ENCODE data around the gene TIAM2. TPM values are rescaled to one million over a fixed set of nuclear protein-coding genes. Genes with fewer than 3 reads are reported as not detected.
A peak's percentile ranks its signal among the peaks of the same experiment; 100 is the strongest.
"Not testable (repeated sequence)": the region's sequence is repeated elsewhere in the genome, so short reads cannot be mapped to it uniquely, and the experiment has no call there.

TIAM2 gene
- total and polyA plus RNA-seq, 7 experiments from 2014 or later, result 0.66 to 11.6 (median 6.0) TPM

DNA sequence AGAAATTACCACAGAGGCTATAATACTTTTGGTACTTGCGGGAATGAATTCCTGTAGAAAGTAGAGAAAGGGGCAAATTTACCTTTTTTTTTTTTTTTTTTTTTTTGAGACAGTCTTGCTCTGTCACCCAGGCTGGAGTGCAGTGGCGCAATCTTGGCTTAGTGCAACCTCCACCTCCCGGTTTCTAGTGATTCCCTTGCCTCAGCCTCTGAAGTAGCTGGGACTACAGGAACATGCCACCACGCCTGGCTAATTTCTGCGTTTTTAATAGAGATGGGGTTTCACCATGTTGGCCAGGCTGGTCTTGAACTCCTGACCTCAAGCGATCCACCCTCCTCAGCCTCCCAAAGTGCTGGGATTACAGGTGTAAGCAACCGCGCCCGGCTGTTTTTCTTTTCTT is 189.9 kb downstream of the TIAM2 start:
- H3K9me3 Mint-ChIP-seq; intact Hi-C loops (cut with micrococcal nuclease); H3K27me3 Mint-ChIP-seq; DNase-seq; H3K36me3 Mint-ChIP-seq; CTCF ChIA-PET; H3K36me3 ChIP-seq (ENCODE audit: control insufficient read depth in 2 of 3, insufficient read depth in 3 of 3, low read length in 3 of 3); H3K27ac Mint-ChIP-seq; ATAC-seq; H3K27me3 ChIP-seq (ENCODE audit: control insufficient read depth in 2 of 2, insufficient read depth in 2 of 2, low read length in 2 of 2); POLR2A ChIA-PET; H3K4me3 ChIP-seq (ENCODE audit: low read length); H3K4me3 Mint-ChIP-seq; H3K9me3 ChIP-seq (ENCODE audit: control insufficient read depth in 2 of 3, low read length in 3 of 3); H3K4me1 ChIP-seq (ENCODE audit: control insufficient read depth in 2 of 2, insufficient read depth in 2 of 2, low read length in 2 of 2); H3K27ac ChIP-seq (ENCODE audit: low read depth, low read length): not testable (repeated sequence)
- H3K4me1 Mint-ChIP-seq, result peaks cover 0 to 28% (median 11%) of the 10 kb centered on the region in 7 donors

DNA sequence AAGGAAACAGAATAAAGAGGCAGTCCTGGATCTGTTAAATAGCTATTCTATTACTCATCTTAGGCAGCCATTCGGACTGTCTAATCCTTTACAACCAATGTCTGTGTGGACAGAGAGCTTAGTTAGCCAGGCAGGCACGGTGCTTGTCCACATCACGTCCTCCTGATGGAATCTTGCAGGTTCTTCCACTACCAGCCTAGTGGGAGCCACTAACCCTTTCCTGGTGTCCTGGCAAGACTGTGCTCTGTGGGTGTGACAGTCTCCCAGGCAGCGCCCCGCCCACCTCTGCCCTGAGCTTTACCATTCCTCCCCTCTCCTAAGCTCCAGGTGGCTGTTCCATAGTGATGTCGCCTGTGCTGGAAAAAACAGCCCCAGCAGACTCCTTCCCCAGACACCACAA is 190.4 kb downstream of the TIAM2 start:
- no peak for ATAC-seq
- POLR2A ChIA-PET, result no interaction called here
- Histone ChIP-seq H3K27me3 (ENCODE audit: control insufficient read depth in 2 of 2, insufficient read depth in 2 of 2, low read length in 2 of 2) (no peaks in the 10 kb centered on the region), H3K4me1 (ENCODE audit: control insufficient read depth in 2 of 2, insufficient read depth in 2 of 2, low read length in 2 of 2) (peaks cover 0 to 9% of the 10 kb centered on the region in 2 donors), H3K9me3 (ENCODE audit: control insufficient read depth in 2 of 3, low read length in 3 of 3) (no peaks in the 10 kb centered on the region), H3K36me3 (ENCODE audit: control insufficient read depth in 2 of 3, insufficient read depth in 3 of 3, low read length in 3 of 3) (no peaks in the 10 kb centered on the region), H3K4me3 (ENCODE audit: low read length) (no peak overlapping the region), H3K27ac (ENCODE audit: low read depth, low read length) (no peak overlapping the region)
- CTCF ChIA-PET, result no interaction called here
- no peaks in the 10 kb centered on the region for H3K27me3 Mint-ChIP-seq
- H3K4me3 Mint-ChIP-seq, result no peak overlapping the region
- H3K36me3 Mint-ChIP-seq, result no peaks in the 10 kb centered on the region
- peaks cover 0 to 31% (median 11%) of the 10 kb centered on the region in 7 donors for H3K4me1 Mint-ChIP-seq
- no peaks in the 10 kb centered on the region for H3K9me3 Mint-ChIP-seq
- peak overlapping the region in 1 of 9 donors; percentile 79 for H3K27ac Mint-ChIP-seq
- peak in 1 of 9 donors; percentile 44 for DNase-seq
- intact Hi-C loops (cut with micrococcal nuclease), result no loop called here

DNA sequence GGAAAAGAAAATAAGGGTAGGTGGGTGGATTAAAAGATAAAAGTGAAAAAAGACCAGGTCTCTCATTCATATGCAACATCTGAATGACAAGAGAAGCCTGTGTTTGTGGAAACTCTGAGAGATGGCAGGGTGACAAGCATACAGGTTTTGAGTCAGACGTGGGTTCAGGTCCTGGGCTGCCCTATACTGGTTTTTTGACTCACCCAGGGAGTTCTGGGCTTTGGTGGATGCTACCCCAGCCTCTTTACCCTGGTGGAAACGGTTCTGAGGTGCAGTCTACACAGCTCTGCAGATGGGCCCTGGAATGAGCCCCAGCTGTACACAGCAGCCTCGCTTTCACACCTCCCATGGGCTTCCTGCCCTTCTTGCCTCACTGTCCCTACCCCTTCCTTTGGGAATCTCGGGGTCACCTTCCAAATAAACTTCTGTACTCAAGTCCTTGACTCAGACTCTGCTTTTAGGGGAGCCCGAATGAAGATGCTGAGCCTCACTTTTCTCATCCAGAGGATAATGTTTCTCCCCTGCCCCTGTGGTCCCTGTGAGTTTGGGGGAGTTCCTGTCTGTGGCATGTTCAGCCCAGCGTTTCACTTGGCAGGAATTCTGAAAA is 191.0 kb downstream of the TIAM2 start:
- H3K36me3 Mint-ChIP-seq, result no peaks in the 10 kb centered on the region
- intact Hi-C loops (cut with micrococcal nuclease), result loop anchor here in 1 of 2 donors (1.0 kb wide), 1 partner anchor 38 kb away; no protein-coding TSS in a partner anchor
- no peaks in the 10 kb centered on the region for H3K9me3 Mint-ChIP-seq
- ChIA-PET CTCF (no interaction called here), POLR2A (no interaction called here)
- H3K27me3 Mint-ChIP-seq, result no peaks in the 10 kb centered on the region
- Histone ChIP-seq H3K27ac (ENCODE audit: low read depth, low read length) (no peak overlapping the region), H3K9me3 (ENCODE audit: control insufficient read depth in 2 of 3, low read length in 3 of 3) (no peaks in the 10 kb centered on the region), H3K36me3 (ENCODE audit: control insufficient read depth in 2 of 3, insufficient read depth in 3 of 3, low read length in 3 of 3) (no peaks in the 10 kb centered on the region), H3K4me1 (ENCODE audit: control insufficient read depth in 2 of 2, insufficient read depth in 2 of 2, low read length in 2 of 2) (peaks cover 0 to 9% of the 10 kb centered on the region in 2 donors), H3K27me3 (ENCODE audit: control insufficient read depth in 2 of 2, insufficient read depth in 2 of 2, low read length in 2 of 2) (no peaks in the 10 kb centered on the region), H3K4me3 (ENCODE audit: low read length) (no peak overlapping the region)
- DNase-seq (peak in 1 of 9 donors; percentile 69), ATAC-seq (no peak)
- H3K27ac Mint-ChIP-seq, result peak overlapping the region in 1 of 9 donors; percentile 79
- H3K4me1 Mint-ChIP-seq, result peaks cover 0 to 36% (median 11%) of the 10 kb centered on the region in 7 donors
- no peak overlapping the region for H3K4me3 Mint-ChIP-seq

DNA sequence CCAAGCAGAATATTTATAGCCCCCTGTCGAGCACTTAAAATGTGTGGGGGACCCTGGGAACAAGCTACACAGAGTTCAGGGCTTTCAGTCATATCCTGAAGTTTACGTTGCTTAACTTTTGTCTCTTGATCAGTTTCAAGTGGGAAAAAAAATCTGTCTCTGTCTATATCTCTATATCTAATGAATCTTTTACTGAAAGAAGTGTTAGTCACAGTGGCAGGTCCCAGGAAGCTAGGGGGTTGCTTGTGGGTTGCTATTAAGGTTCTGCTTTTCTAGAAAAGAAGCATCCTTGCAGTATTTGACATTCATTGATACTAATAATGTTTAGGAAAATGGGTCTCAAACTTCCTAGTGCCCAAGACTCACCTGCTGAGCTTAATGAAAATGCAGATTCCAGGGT is 192.0 kb downstream of the TIAM2 start:
- intact Hi-C loops (cut with micrococcal nuclease), result no loop called here
- Histone ChIP-seq H3K9me3 (ENCODE audit: control insufficient read depth in 2 of 3, low read length in 3 of 3) (no peaks in the 10 kb centered on the region), H3K27ac (ENCODE audit: low read depth, low read length) (no peak overlapping the region), H3K4me3 (ENCODE audit: low read length) (no peak overlapping the region), H3K4me1 (ENCODE audit: control insufficient read depth in 2 of 2, insufficient read depth in 2 of 2, low read length in 2 of 2) (peaks cover 0 to 9% of the 10 kb centered on the region in 2 donors), H3K36me3 (ENCODE audit: control insufficient read depth in 2 of 3, insufficient read depth in 3 of 3, low read length in 3 of 3) (no peaks in the 10 kb centered on the region), H3K27me3 (ENCODE audit: control insufficient read depth in 2 of 2, insufficient read depth in 2 of 2, low read length in 2 of 2) (no peaks in the 10 kb centered on the region)
- H3K4me3 Mint-ChIP-seq, result peak overlapping the region in 1 of 10 donors; percentile 35
- H3K4me1 Mint-ChIP-seq, result peaks cover 0 to 33% (median 11%) of the 10 kb centered on the region in 7 donors
- peaks cover 0 to 3% (median 0%) of the 10 kb centered on the region in 5 donors for H3K36me3 Mint-ChIP-seq
- peak overlapping the region in 1 of 9 donors; percentile 5 for H3K27ac Mint-ChIP-seq
- H3K27me3 Mint-ChIP-seq, result no peaks in the 10 kb centered on the region
- DNase-seq, result no peak
- POLR2A ChIA-PET, result no interaction called here
- CTCF ChIA-PET, result no interaction called here
- no peak for ATAC-seq
- no peaks in the 10 kb centered on the region for H3K9me3 Mint-ChIP-seq

DNA sequence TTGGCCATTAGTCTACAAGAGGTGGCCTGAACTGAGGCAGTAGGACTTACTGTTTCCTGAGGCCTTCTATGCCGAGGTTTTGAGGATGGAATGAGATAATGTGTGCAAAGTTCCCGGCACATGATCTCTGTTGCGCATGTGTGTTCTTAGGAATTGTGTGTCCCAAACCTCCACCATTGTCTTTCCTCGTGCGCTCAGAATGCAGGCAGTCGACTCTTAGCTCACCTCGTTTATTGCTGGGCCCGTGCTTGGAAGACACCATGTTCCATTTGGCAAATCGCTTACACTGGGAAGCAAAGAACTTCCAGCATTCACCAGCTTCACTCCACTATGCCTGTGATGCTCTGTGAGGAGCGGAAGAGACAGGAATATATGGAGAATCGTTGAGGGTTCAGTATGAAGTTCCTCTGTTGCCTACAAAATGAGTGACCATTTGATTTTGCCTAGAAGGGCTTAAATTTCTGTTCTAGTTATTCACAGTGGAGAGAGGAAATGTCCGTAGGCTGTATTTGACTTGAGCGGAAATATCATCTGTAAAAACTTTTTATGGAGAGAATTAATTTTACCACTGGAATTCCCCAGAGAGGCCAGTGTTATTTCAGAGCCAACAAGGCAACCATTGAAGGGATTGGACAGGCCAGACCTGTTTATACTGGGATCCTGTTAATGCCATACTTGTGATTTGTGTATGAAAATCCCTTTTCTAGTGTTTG is 193.0 kb downstream of the TIAM2 start:
- Histone ChIP-seq H3K4me1 (ENCODE audit: control insufficient read depth in 2 of 2, insufficient read depth in 2 of 2, low read length in 2 of 2) (peaks cover 0 to 9% of the 10 kb centered on the region in 2 donors), H3K9me3 (ENCODE audit: control insufficient read depth in 2 of 3, low read length in 3 of 3) (no peaks in the 10 kb centered on the region), H3K27me3 (ENCODE audit: control insufficient read depth in 2 of 2, insufficient read depth in 2 of 2, low read length in 2 of 2) (no peaks in the 10 kb centered on the region), H3K27ac (ENCODE audit: low read depth, low read length) (no peak overlapping the region), H3K4me3 (ENCODE audit: low read length) (no peak overlapping the region), H3K36me3 (ENCODE audit: control insufficient read depth in 2 of 3, insufficient read depth in 3 of 3, low read length in 3 of 3) (no peaks in the 10 kb centered on the region)
- intact Hi-C loops (cut with micrococcal nuclease), result no loop called here
- Mint-ChIP-seq H3K4me3 (no peak overlapping the region), H3K4me1 (peaks cover 0 to 33% (median 11%) of the 10 kb centered on the region in 7 donors), H3K27me3 (no peaks in the 10 kb centered on the region), H3K27ac (no peak overlapping the region), H3K36me3 (peaks cover 0 to 3% (median 0%) of the 10 kb centered on the region in 5 donors), H3K9me3 (no peaks in the 10 kb centered on the region)
- DNase-seq (no peak), ATAC-seq (no peak)
- CTCF ChIA-PET, result no interaction called here
- POLR2A ChIA-PET, result no interaction called here

DNA sequence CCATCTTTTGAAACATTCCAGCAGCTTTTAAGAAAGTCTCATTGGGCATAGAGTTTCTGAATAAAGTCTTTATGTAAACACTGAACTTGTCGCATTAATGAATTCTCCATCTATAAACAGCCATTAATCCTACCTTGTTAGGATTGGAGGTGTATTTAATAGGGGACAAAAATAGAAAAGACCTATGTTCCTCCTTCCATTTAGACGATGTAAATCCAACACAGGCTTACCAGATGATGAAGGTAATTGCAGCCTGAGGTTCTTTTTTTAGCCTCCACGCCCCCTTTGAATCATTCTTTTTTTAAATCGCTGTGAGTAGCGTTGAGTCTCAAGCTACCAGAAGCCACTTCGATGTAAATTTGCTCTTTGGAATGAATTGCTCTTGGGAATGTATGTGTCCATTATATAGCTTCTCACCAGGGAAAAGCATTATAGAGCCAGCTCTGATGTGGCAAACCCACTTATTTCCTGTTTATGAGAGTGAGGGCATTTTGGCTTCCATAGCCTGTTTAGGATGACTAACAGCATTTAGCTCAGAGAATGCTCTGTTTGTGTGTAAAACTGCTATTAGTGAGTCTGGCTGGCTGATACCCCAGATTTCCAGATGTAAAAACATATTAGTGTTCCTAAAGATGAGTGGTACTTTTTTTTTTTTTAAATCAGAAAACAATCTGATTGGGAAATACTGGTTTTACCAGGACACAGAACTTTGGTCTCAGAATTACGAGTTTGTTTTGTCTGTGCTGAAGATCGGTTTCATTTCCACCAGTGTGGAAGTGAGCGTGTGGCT is 193.8 kb downstream of the TIAM2 start:
- Mint-ChIP-seq H3K4me1 (peaks cover 0 to 33% (median 11%) of the 10 kb centered on the region in 7 donors), H3K27ac (peak overlapping the region in 1 of 9 donors; percentile 51), H3K4me3 (no peak overlapping the region), H3K27me3 (no peaks in the 10 kb centered on the region), H3K36me3 (peaks cover 0 to 3% (median 0%) of the 10 kb centered on the region in 5 donors), H3K9me3 (no peaks in the 10 kb centered on the region)
- H3K27ac ChIP-seq (ENCODE audit: low read depth, low read length), result no peak overlapping the region
- ATAC-seq, result peak; percentile 37
- ChIA-PET POLR2A (no interaction called here), CTCF (interaction anchor here (1.0 kb wide), 1 partner anchor 10 kb away, joined by 3 read pairs; no protein-coding TSS in a partner anchor)
- peaks cover 0 to 9% of the 10 kb centered on the region in 2 donors for H3K4me1 ChIP-seq (ENCODE audit: control insufficient read depth in 2 of 2, insufficient read depth in 2 of 2, low read length in 2 of 2)
- H3K4me3 ChIP-seq (ENCODE audit: low read length), result no peak overlapping the region
- DNase-seq, result no peak
- no peaks in the 10 kb centered on the region for H3K36me3 ChIP-seq (ENCODE audit: control insufficient read depth in 2 of 3, insufficient read depth in 3 of 3, low read length in 3 of 3)
- H3K27me3 ChIP-seq (ENCODE audit: control insufficient read depth in 2 of 2, insufficient read depth in 2 of 2, low read length in 2 of 2), result no peaks in the 10 kb centered on the region
- H3K9me3 ChIP-seq (ENCODE audit: control insufficient read depth in 2 of 3, low read length in 3 of 3), result no peaks in the 10 kb centered on the region
- intact Hi-C loops (cut with micrococcal nuclease), result no loop called here
